PC-9 (cell line): ENCODE results near the gene LASP1. TPM values are rescaled to one million over a fixed set of nuclear protein-coding genes. Genes with fewer than 3 reads are reported as not detected.
A peak's percentile ranks its signal among the peaks of the same experiment; 100 is the strongest.

ENCODE experiments used
- BruUV-seq: library from RNA; stranded (reverse); fragments of 400-500 nt; replicated peaks from 2 replicates; lab custom pipeline; 2021; lab: Mats Ljungman, UMichigan
- CTCF ChIA-PET: fragments of 300-600 bp; sonication (Branson Sonifier 250); formaldehyde crosslinking; loops from one replicate; lab custom pipeline; 2022; ENCODE audit warnings: antibody characterized with exemption; lab: Charles Lee
- POLR2A ChIA-PET: fragments of 300-600 bp; sonication (Branson Sonifier 250); formaldehyde crosslinking; loops from one replicate; lab custom pipeline; 2022; ENCODE audit warnings: antibody characterized with exemption; ENCODE audit not compliant: unreplicated experiment; lab: Charles Lee
- DNase-seq, 2 experiments: peaks; one replicate each; pipeline versions ENCODE4 v3.0.0 to v3.0.0-alpha.2; 2015 to 2022; ENCODE audit warnings: mixed read lengths in 1 of 2
- H2AFZ ChIP-seq: fragments of 200-600 bp; sonication (generic); 2 replicates; pipeline ENCODE4 v1.8.1; 2017; ENCODE audit warnings: antibody characterized with exemption
- H3F3A ChIP-seq: fragments of 200-600 bp; sonication (generic); 2 replicates; pipeline ENCODE4 v1.8.1; 2017; ENCODE audit warnings: antibody characterized with exemption, mild to moderate bottlenecking, low read depth; ENCODE audit not compliant: insufficient read depth
- H3K27ac ChIP-seq: fragments of 200-600 bp; sonication (generic); 2 replicates; pipeline ENCODE4 v1.6.1; 2016; ENCODE audit warnings: mixed run types
- H3K27me3 ChIP-seq: fragments of 200-600 bp; sonication (generic); 2 replicates; pipeline ENCODE4 v1.6.1; 2016; ENCODE audit warnings: low read depth, mixed run types; ENCODE audit not compliant: insufficient read depth
- H3K36me3 ChIP-seq: fragments of 200-600 bp; sonication (generic); 2 replicates; pipeline ENCODE4 v1.6.1; 2016; ENCODE audit warnings: low read depth, mixed run types
- H3K4me1 ChIP-seq: fragments of 200-600 bp; sonication (generic); replicated peaks from 2 replicates; pipeline ENCODE4 v1.6.1; 2016; ENCODE audit warnings: mixed run types; ENCODE audit not compliant: insufficient read depth
- H3K4me2 ChIP-seq: fragments of 200-600 bp; sonication (generic); 2 replicates; pipeline ENCODE4 v1.6.1; 2017; ENCODE audit warnings: mixed run types
- H3K4me3 ChIP-seq: fragments of 200-600 bp; sonication (generic); 2 replicates; pipeline ENCODE4 v1.6.1; 2016; ENCODE audit warnings: mixed run types
- H3K79me2 ChIP-seq: fragments of 200-600 bp; sonication (generic); 2 replicates; pipeline ENCODE4 v1.6.1; 2017; ENCODE audit warnings: low read depth, mixed run types
- H3K9me2 ChIP-seq: fragments of 200-600 bp; sonication (generic); 2 replicates; pipeline ENCODE4 v1.8.1; 2017; ENCODE audit warnings: mild to moderate bottlenecking; ENCODE audit not compliant: insufficient read depth
- H3K9me3 ChIP-seq: fragments of 200-600 bp; sonication (generic); 2 replicates; pipeline ENCODE4 v1.8.1; 2016; ENCODE audit warnings: low read depth; ENCODE audit not compliant: insufficient read depth
- H4K20me1 ChIP-seq: fragments of 200-600 bp; sonication (generic); 2 replicates; pipeline ENCODE4 v1.8.1; 2017; ENCODE audit not compliant: insufficient read depth
- CTCF ChIP-seq: fragments of 200-600 bp; sonication (generic); conservative IDR thresholded peaks from 2 replicates; pipeline ENCODE4 v1.6.1; 2017; ENCODE audit warnings: mixed run types, antibody characterized with exemption, mild to moderate bottlenecking, moderate library complexity
- EZH2 ChIP-seq: fragments of 200-600 bp; sonication (generic); IDR thresholded peaks from 2 replicates; pipeline ENCODE4 v1.8.0; 2017; ENCODE audit warnings: antibody characterized with exemption, low read depth
- intact Hi-C: fragments of 100-400 bp; cut with micrococcal nuclease; formaldehyde crosslinking; loops from one replicate; pipeline ENCODE4 v1.10.0; 2022; ENCODE audit not compliant: unreplicated experiment
- total RNA-seq: library from RNA; stranded (reverse); gene quantifications from 2 replicates; pipeline ENCODE4 v1.2.3, GENCODE V29; 2021

LASP1 gene
- total RNA-seq, 1 experiment from 2014 or later, result 309 TPM

- Histone ChIP-seq H3K27me3 (no peaks in the 10 kb centered on the region), H4K20me1 (peaks cover 21% of the 10 kb centered on the region), H3F3A (peaks cover 58% of the 10 kb centered on the region), H2AFZ (peak overlapping the region; percentile 91), H3K4me2 (peak overlapping the region; percentile 80), H3K79me2 (peaks cover 39% of the 10 kb centered on the region), H3K36me3 (0 out of 2 replicates have a peak, but pooled peaks cover 4% of the 10 kb centered on the region), H3K4me3 (peak overlapping the region; percentile 97), H3K27ac (peak overlapping the region; percentile 35), H3K9me2 (no peaks in the 10 kb centered on the region), H3K4me1 (peaks cover 39% of the 10 kb centered on the region), H3K9me3 (no peaks in the 10 kb centered on the region)
- intact Hi-C loops, result loop anchor here (1.0 to 10.0 kb wide), 4 partner anchors 64 to 417 kb away; partner anchors contain the start of gene PCGF2
- no TSS peak for BruUV-seq
- peak; percentile 83 to 85 for DNase-seq
- TF ChIP-seq CTCF, result no peak
- no peak for TF ChIP-seq EZH2
- CTCF ChIA-PET, result interaction anchor here (0.5 kb wide), 1 partner anchor 24 kb away, joined by 5 read pairs; no protein-coding TSS in a partner anchor
- POLR2A ChIA-PET, result interaction anchor here (0.6 to 0.9 kb wide), 4 partner anchors 15 to 98 kb away, joined by 3 to 37 read pairs (median 25); partner anchors contain the start of gene FBXO47
Measured at GRCh38 chr17:38868817-38869525, 887 bp upstream of the LASP1 start.

DNA sequence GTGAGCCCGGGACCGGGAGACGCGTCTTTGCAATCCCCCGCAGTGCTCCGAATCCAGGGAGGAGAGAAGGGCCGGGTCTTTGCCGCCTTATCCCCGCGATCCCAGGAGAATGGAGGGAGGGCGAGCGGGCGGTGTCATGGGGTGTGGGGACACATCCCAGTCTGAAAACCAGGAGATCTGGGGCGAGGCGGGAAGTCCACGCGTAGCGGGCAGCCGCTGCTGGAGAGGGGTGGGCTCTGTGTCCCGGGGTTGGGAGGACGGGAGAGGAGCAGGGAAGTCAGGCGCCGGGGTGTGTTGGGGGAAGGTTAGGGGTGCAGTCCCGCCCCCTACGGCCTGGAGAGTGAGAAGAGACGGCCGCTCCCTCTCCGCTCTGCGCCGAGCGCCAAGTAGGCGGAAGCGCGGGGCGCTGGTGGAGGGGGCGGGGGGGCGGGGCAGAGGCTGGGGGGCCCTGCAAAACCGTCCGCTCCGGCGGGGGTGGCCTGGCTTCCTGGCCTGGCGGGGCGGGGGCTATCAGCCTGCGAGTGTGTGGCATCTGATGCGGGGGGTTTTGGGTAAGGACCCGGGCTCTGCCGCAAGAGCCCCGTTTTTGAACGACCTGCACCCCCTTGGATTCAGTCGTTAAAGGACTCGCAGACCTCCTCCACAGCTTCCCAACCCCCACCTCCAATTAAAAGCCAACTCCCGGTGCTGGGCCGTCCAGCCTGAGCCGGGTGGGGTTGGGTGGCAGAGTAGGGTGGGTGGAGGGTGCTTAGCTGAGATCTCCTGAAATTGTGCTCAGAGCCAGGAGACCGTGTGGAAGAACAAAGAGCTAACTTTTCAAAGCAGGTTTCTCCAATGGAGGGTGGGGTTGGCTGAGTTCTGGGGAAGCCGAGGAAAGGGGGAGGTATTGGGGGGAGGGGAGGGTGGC is 654 bp downstream of the LASP1 start:
- intact Hi-C loops, result loop anchor here (1.0 to 5.0 kb wide), 4 partner anchors 31 to 193 kb away; no protein-coding TSS in a partner anchor
- peak; percentile 43 to 73 for DNase-seq
- H2AFZ ChIP-seq, result peak overlapping the region; percentile 83
- H3K36me3 ChIP-seq, result 0 out of 2 replicates have a peak, but pooled peaks cover 4% of the 10 kb centered on the region
- ChIA-PET POLR2A (interaction anchor here (0.5 to 1.3 kb wide), 5 partner anchors 21 to 378 kb away, joined by 4 to 25 read pairs (median 6); partner anchors contain the start of genes CWC25 and STAC2), CTCF (interaction anchor here (0.7 to 1.0 kb wide), 2 partner anchors 17 to 164 kb away, joined by 3 to 5 read pairs; partner anchors contain the start of gene RPL23)
- no peaks in the 10 kb centered on the region for H3K9me2 ChIP-seq
- TSS peak; percentile 37 for BruUV-seq
- TF ChIP-seq CTCF (no peak), EZH2 (no peak)
- peak overlapping the region; percentile 80 for H3K4me2 ChIP-seq
- H3F3A ChIP-seq, result peaks cover 55% of the 10 kb centered on the region
- H3K79me2 ChIP-seq, result peaks cover 55% of the 10 kb centered on the region
- H3K27me3 ChIP-seq, result no peaks in the 10 kb centered on the region
- H3K4me3 ChIP-seq, result peak overlapping the region; percentile 97
- peak overlapping the region; percentile 63 for H3K27ac ChIP-seq
- H3K9me3 ChIP-seq, result no peaks in the 10 kb centered on the region
- peaks cover 35% of the 10 kb centered on the region for H4K20me1 ChIP-seq
- H3K4me1 ChIP-seq, result peaks cover 53% of the 10 kb centered on the region
